Right ventricle myocardium superior (tissue), 1 donor: ENCODE measurements around the gene ADGRD1. TPM values are rescaled to one million over a fixed set of nuclear protein-coding genes. Genes with fewer than 3 reads are reported as not detected.

ENCODE experiments used
- ATAC-seq: fragments of 200-7000 bp; cut with Tn5 transposase; one replicate; pipeline ENCODE4 v1.9.1; 2020; ENCODE audit warnings: mild to moderate bottlenecking; ENCODE audit not compliant: poor library complexity
- DNase-seq: peaks from one replicate; pipeline ENCODE4 v3.0.0-alpha.2; 2020
- intact Hi-C: fragments of 100-400 bp; cut with DNase I; formaldehyde crosslinking; loops from one replicate; pipeline ENCODE4 v1.11.2; 2022
- total RNA-seq: library from RNA; stranded (reverse); fragmentation: NEBNext Ultra II Directional; extraction: Animal tissue kit (Norgen Biotek cat#: 25700); gene quantifications from one replicate; pipeline ENCODE4 v1.2.1, GENCODE V29; 2021
- donor health status: DM: no; HTN: yes; CAD: no; lungs with severe emphysema.

The ADGRD1 gene
- total RNA-seq, 1 donor from 2014 or later: 86.1 TPM

- intact Hi-C loops: no loop called here
- DNase-seq (no peak), ATAC-seq (no peak)
These were observed 88.5 kb downstream of the ADGRD1 start for GRCh38 chr12:131041968-131042833.

- DNase-seq (no peak), ATAC-seq (no peak)
- intact Hi-C loops: no loop called here
These were observed 89.1 kb downstream of the ADGRD1 start for GRCh38 chr12:131042834-131043245.

- ATAC-seq: no peak
- intact Hi-C loops: no loop called here
- no peak for DNase-seq
These were observed 89.7 kb downstream of the ADGRD1 start for GRCh38 chr12:131043401-131043871.

- DNase-seq (no peak), ATAC-seq (no peak)
- intact Hi-C loops: no loop called here
These were observed 90.4 kb downstream of the ADGRD1 start for GRCh38 chr12:131044136-131044535.

GRCh38 chr12:131044760-131045381 lies 91.2 kb downstream of the ADGRD1 start:
- intact Hi-C loops: no loop called here
- DNase-seq: no peak
- no peak for ATAC-seq

- ATAC-seq (no peak), DNase-seq (no peak)
- intact Hi-C loops: no loop called here
These were observed 92.2 kb downstream of the ADGRD1 start for GRCh38 chr12:131045705-131046460.

GRCh38 chr12:131046813-131047788 lies 93.4 kb downstream of the ADGRD1 start:
- intact Hi-C loops: no loop called here
- ATAC-seq: peak; percentile 50
- DNase-seq: peak; percentile 78

- peak; percentile 64 for DNase-seq
- ATAC-seq: peak; percentile 58
- intact Hi-C loops: no loop called here
These were observed 94.3 kb downstream of the ADGRD1 start for GRCh38 chr12:131047789-131048610.

GRCh38 chr12:131048611-131048990 lies 94.9 kb downstream of the ADGRD1 start:
- intact Hi-C loops: no loop called here
- no peak for ATAC-seq
- no peak for DNase-seq

GRCh38 chr12:131049002-131049401 lies 95.3 kb downstream of the ADGRD1 start:
- intact Hi-C loops: no loop called here
- DNase-seq (no peak), ATAC-seq (no peak)

GRCh38 chr12:131049549-131050339 lies 96.0 kb downstream of the ADGRD1 start:
- ATAC-seq (peak; percentile 19), DNase-seq (no peak)
- intact Hi-C loops: no loop called here

- no peak for DNase-seq
- intact Hi-C loops: no loop called here
- no peak for ATAC-seq
These were observed 96.9 kb downstream of the ADGRD1 start for GRCh38 chr12:131050463-131051154.

GRCh38 chr12:131051155-131051473 lies 97.4 kb downstream of the ADGRD1 start:
- intact Hi-C loops: no loop called here
- no peak for DNase-seq
- ATAC-seq: no peak

GRCh38 chr12:131052063-131052781 lies 98.5 kb downstream of the ADGRD1 start:
- no peak for ATAC-seq
- no peak for DNase-seq
- intact Hi-C loops: no loop called here

- no peak for ATAC-seq
These were observed 99.2 kb downstream of the ADGRD1 start for GRCh38 chr12:131052929-131053328.

GRCh38 chr12:131053567-131053966 lies 99.9 kb downstream of the ADGRD1 start:
- DNase-seq (no peak), ATAC-seq (no peak)
- intact Hi-C loops: no loop called here

More at GRCh38 chr12:131052929-131053328, 99.2 kb downstream of the ADGRD1 start:
- no peak for DNase-seq
- intact Hi-C loops: no loop called here
